Kidney epithelial cell (primary cell): ENCODE data around the gene PBX2. TPM values are rescaled to one million over a fixed set of nuclear protein-coding genes. Genes with fewer than 3 reads are reported as not detected.
A peak's percentile ranks its signal among the peaks of the same experiment; 100 is the strongest.

ENCODE experiments used
- DNase-seq: peaks from one replicate; pipeline ENCODE4 v3.0.0-alpha.2; 2010; ENCODE audit warnings: low read depth
- H3K27me3 ChIP-seq: 2 replicates; pipeline ENCODE4 v1.6.0; 2011; ENCODE audit warnings: low read length; ENCODE audit not compliant: control insufficient read depth, insufficient read depth
- H3K36me3 ChIP-seq: 2 replicates; pipeline ENCODE4 v1.5.1; 2011; ENCODE audit warnings: low read length; ENCODE audit not compliant: control insufficient read depth, insufficient read depth
- H3K4me3 ChIP-seq: 2 replicates; pipeline ENCODE4 v1.5.1; 2011; ENCODE audit warnings: low read depth, mild to moderate bottlenecking, control low read depth, low read length
- total RNA-seq: library from RNA; depleted of rRNA; stranded (reverse); fragments of >200 nt; gene quantifications from 2 replicates; pipeline ENCODE4 v1.2.3, GENCODE V29; 2015
- TF ChIP-seq, protein P1 (sequence below): IDR thresholded peaks from 2 replicates; pipeline ENCODE4 v1.5.1; 2011; ENCODE audit warnings: mild to moderate bottlenecking, moderate library complexity, low read length, control low read depth, inconsistent platforms; ENCODE audit not compliant: insufficient read depth, poor library complexity, severe bottlenecking

PBX2 gene
- total RNA-seq, 1 donor from 2014 or later, result 37.5 TPM

DNA sequence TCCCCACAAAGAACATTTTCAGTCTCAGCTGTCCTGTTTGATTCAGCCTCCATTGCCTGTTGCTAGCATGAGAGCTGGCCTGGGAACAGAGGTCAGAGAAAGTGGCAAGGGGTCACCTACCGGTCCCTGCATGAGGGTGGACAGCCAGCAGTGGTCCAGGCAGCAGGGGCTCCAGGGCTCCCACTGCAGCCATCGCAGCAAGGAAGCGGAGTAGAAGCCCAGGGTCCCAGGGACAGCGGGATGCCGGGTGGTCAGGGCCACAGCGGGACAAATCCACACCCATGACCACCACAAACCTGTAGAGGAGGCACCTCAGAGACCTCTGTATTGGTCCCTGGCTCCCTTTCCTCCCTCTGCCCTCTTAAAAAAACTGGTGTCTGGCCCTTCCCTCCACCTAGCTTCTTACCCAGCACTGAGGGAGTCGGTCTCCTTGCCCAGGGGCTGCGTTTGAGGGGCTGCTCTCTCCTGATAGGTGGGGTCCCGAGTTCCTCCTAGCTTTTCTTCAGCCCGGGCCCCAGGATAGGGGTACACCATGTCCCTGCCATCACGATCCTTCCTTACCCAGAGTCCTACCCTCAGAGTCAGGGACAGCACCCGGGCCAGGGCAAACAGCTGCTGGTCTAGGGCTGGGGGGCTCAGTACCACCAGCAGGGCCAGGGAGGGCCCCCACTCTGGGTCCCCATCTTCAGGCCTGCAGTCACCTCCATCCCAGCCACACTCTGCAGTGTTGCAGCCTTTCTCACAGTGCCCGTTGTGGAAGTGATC, 10.9 kb upstream of the PBX2 start:
- Histone ChIP-seq H3K27me3 (peaks cover 6% of the 10 kb centered on the region), H3K4me3 (no peak overlapping the region), H3K36me3 (no peaks in the 10 kb centered on the region)
- TF ChIP-seq, protein P1, sequence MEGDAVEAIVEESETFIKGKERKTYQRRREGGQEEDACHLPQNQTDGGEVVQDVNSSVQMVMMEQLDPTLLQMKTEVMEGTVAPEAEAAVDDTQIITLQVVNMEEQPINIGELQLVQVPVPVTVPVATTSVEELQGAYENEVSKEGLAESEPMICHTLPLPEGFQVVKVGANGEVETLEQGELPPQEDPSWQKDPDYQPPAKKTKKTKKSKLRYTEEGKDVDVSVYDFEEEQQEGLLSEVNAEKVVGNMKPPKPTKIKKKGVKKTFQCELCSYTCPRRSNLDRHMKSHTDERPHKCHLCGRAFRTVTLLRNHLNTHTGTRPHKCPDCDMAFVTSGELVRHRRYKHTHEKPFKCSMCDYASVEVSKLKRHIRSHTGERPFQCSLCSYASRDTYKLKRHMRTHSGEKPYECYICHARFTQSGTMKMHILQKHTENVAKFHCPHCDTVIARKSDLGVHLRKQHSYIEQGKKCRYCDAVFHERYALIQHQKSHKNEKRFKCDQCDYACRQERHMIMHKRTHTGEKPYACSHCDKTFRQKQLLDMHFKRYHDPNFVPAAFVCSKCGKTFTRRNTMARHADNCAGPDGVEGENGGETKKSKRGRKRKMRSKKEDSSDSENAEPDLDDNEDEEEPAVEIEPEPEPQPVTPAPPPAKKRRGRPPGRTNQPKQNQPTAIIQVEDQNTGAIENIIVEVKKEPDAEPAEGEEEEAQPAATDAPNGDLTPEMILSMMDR, result no peak
- DNase-seq, result no peak

DNA sequence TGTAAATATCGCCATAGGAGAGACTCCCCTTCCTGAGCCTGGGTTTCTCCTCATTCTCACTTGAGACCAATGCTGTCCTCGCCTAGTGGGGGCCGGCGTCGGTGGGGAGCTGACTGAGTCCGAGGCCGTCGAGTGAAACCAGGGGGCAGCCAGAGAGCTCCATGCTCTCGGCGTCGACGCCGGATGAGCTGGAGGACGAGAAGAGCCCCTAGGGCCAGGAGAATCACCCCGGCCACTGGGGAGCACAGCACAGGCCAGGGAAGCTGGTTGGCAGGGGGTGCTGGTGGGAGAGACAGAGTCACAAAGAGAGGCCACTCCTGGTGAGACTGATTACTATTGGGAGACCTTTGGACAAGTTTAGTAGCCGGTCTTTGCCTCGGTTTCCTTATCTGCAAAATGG, 8.9 kb upstream of the PBX2 start:
- Histone ChIP-seq H3K36me3 (no peaks in the 10 kb centered on the region), H3K27me3 (peaks cover 4% of the 10 kb centered on the region), H3K4me3 (no peak overlapping the region)
- TF ChIP-seq, protein P1, result no peak
- DNase-seq, result no peak

DNA sequence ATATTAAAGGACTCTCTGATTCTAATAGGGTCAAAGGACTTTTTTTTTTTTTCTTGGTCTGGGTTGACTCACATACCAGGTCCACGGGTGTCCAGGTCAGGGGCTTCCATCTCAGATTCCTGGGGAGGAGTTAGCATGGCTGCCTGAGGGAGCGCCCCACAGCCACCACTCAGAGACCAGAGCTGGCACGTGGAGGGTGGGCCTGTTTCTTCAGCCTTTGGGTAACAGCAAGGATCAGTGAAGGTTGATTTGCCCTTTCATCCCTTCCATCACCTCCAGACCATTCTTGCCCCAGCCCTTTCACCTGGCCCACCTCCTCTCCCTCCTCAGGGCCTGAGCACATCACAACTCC, 8.3 kb upstream of the PBX2 start:
- Histone ChIP-seq H3K27me3 (peaks cover 4% of the 10 kb centered on the region), H3K4me3 (no peak overlapping the region), H3K36me3 (no peaks in the 10 kb centered on the region)
- DNase-seq, result no peak
- TF ChIP-seq, protein P1, result no peak

DNA sequence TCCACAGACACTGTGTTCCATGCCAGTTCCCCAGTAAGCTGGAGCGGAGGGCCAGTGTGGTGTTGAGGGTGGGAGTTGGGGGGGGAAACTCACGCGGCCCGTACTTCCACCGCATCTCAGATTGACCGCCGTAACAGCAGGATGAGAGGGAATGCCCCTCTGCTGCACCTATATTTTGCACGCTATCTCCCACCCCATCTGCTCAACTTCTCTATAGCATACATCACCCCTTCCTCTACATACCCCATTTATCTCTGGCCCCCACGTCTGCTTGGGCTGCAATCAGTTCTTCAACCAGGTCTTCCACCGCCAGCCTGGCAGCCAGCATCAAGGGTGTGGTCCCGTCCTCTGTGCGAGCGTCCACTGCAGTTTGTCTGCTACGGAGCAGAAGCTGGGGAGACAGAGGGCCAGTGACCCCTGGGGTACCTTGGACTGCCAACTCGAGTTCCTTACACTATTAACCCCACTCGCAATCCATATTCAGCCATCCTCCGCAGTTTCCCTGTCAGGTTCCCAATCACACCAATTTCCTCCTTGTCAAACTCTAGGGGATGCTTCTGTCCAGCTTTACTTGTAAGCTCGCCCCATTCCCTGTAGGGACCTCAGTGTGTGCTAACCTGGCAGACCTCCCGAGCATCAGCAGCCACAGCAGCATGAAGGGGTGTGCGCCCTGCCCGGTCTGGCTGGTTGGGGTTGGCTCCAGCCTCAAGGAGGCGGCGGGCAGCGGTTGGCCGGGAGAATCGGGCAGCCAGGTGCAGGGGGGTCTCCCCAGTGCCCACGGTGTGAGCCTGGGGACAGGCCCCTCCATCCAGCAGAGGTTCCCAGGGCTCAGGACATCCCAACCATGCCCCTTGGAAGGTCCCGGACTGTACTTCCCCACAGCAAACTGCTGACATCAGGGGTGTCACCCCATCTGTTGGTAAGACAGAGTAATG, 6.9 kb upstream of the PBX2 start:
- DNase-seq, result no peak
- Histone ChIP-seq H3K4me3 (peak overlapping the region; percentile 86), H3K36me3 (no peaks in the 10 kb centered on the region), H3K27me3 (peaks cover 2% of the 10 kb centered on the region)
- TF ChIP-seq, protein P1, result no peak

DNA sequence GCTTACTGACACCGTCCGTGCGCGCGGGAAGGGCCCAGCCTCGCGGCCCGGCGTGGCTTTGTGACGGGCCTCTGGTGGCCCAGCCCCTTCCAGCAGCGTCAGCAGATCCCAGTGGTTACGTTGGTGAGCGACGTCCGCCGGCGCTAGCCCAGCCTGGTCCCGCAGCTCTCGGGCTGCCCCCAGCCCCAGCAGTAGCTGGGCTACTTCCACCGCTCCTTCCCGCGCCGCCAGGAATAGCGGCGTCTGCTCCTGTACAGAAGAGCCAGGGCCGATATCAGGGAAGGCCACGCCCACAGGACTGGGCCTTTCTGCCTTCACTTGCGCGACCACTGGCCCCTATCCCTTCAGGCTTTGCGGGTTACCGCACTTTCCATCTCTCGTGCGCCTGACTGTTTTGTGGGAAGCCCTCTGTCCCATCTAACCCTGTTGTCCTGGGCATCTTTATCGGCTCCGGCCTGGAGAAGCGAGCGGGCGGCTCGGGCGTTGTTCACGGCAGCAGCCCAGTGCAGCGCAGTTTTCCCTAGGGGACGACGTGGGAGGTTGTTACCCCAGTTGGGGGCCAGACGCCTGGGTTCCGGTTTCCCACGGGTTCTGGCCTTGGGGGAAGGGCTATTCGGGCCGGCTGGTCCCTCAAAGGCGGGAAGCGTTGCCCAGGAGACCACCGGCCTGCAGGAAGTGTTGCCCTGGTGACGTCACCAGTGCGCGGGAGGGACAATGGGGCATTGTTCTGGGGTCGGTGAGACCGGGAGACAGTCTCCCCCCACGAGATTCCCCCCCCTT, 6.1 kb upstream of the PBX2 start:
- peak overlapping the region; percentile 86 for H3K4me3 ChIP-seq
- H3K36me3 ChIP-seq, result no peaks in the 10 kb centered on the region
- TF ChIP-seq, protein P1, result no peak
- DNase-seq, result peak; percentile 52
- H3K27me3 ChIP-seq, result no peaks in the 10 kb centered on the region
